IPS-20b (cell line): ENCODE measurements around the gene FHOD1.

ENCODE experiments used
- H3K27ac ChIP-seq: one replicate; pipeline ENCODE4 v1.5.1; 2013; ENCODE audit warnings: low read length
- H3K27me3 ChIP-seq: 2 replicates; pipeline ENCODE4 v1.6.1; 2013; ENCODE audit warnings: mild to moderate bottlenecking, low read length, inconsistent platforms; ENCODE audit not compliant: insufficient read depth
- H3K36me3 ChIP-seq: 2 replicates; pipeline ENCODE4 v1.6.1; 2013; ENCODE audit warnings: low read depth, mild to moderate bottlenecking, inconsistent platforms, low read length, moderate library complexity; ENCODE audit not compliant: insufficient read depth
- H3K4me1 ChIP-seq: 2 replicates; pipeline ENCODE4 v1.6.1; 2013; ENCODE audit warnings: mild to moderate bottlenecking, control low read depth, inconsistent platforms, low read length, moderate library complexity; ENCODE audit not compliant: insufficient read depth
- H3K4me3 ChIP-seq: 2 replicates; pipeline ENCODE4 v1.5.1; 2013; ENCODE audit warnings: mild to moderate bottlenecking, low read length, inconsistent platforms
- H3K9ac ChIP-seq: 2 replicates; pipeline ENCODE4 v1.6.1; 2013; ENCODE audit warnings: low read depth, mild to moderate bottlenecking, inconsistent platforms, low read length, moderate library complexity
- H3K9me3 ChIP-seq: 2 replicates; pipeline ENCODE4 v1.6.1; 2013; ENCODE audit warnings: mild to moderate bottlenecking, low read depth, low read length, inconsistent platforms; ENCODE audit not compliant: insufficient read depth

Gene FHOD1

DNA sequence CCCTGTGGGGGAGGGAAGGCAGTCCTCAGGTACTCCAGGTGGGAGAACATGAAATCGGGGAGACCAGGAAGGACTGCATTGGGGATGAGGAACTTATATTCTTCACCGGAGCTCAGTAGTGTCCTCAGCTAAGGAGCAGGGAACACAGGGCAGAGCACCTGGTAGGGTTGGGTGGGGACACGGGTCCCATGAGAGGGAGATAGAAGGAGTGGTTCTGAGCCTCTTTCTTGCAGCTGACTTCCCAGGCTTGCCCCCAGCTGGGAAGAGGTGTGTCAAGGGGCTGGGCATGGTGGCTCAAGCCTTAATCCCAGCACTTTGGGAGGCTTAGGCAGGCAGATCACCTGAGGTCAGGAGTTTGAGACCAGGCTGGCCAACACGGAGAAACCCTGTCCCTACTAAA, 2.1 kb downstream of the FHOD1 start:
- no peak overlapping the region for H3K27ac ChIP-seq
- H3K9me3 ChIP-seq, result no peaks in the 10 kb centered on the region
- peak overlapping the region; percentile 86; the same call in 1 of the 2 replicates for H3K9ac ChIP-seq
- H3K4me3 ChIP-seq, result peak overlapping the region; percentile 90
- H3K27me3 ChIP-seq, result peaks cover 27% of the 10 kb centered on the region
- H3K36me3 ChIP-seq, result no peaks in the 10 kb centered on the region
- H3K4me1 ChIP-seq, result peaks cover 32% of the 10 kb centered on the region

DNA sequence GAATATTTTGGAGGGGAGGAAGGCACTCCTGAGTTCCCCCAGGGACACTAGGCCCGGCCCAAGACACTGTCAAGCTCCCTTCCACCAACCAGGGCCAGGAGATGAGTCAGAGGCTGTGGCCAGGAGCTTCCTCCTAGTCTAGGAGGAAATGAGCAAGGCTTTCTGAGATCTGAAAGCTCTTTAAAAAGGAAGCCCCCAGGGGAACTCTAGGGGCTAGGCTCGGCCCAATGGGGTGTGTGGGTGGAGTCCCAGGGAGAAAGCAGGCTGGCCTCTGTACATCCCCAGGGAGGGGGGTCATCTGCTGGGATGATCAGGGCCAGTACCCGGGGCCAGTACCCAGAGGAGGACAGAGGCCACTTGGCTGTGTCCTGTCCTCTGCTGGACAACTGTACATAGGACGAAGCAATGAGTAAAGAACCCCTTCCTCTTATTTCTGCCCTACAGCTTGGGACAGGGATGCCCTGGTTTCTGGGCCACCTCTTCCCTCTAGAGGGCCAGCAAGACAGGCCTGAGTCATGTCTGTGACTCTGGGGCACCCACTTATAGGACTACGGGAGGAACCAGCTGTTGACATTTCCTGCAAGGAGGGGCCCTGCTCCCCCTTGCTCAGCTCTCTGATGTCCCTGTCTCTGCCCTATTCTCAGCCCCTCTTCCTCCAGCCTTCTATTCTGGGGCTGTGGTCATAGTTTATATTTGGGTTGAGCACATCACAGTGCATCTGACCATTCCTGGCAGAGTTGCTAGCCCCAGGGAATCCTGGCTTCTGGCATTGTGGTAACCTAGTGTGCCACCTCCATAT, 2.7 kb downstream of the FHOD1 start:
- peaks cover 28% of the 10 kb centered on the region for H3K4me1 ChIP-seq
- peak overlapping the region; percentile 90; the same call in 1 of the 2 replicates for H3K4me3 ChIP-seq
- no peaks in the 10 kb centered on the region for H3K9me3 ChIP-seq
- H3K27me3 ChIP-seq, result peaks cover 21% of the 10 kb centered on the region
- H3K36me3 ChIP-seq, result peaks cover 3% of the 10 kb centered on the region; the same call in 1 of the 2 replicates
- no peak overlapping the region for H3K27ac ChIP-seq
- no peak overlapping the region for H3K9ac ChIP-seq

DNA sequence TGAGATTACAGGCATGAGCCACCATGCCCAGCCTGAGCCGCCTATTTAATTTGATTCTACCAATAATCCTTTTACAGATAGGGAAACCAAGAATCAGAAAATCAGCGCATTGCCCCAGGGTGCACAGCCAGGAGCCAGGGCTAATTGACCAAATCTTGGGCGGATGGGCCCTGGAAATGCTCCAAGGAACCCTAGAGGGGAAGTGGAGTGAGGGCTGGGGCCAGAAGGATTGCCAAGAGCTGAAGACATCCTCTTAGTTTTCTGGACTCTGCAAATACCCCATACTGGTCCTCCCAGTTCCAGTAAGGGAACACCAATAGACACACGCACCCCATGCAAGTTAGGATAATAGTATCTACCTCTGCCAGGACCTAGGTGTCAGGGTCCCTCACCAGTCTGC, 3.8 kb downstream of the FHOD1 start:
- H3K4me1 ChIP-seq, result peaks cover 24% of the 10 kb centered on the region
- H3K27ac ChIP-seq, result no peak overlapping the region
- no peak overlapping the region for H3K4me3 ChIP-seq

DNA sequence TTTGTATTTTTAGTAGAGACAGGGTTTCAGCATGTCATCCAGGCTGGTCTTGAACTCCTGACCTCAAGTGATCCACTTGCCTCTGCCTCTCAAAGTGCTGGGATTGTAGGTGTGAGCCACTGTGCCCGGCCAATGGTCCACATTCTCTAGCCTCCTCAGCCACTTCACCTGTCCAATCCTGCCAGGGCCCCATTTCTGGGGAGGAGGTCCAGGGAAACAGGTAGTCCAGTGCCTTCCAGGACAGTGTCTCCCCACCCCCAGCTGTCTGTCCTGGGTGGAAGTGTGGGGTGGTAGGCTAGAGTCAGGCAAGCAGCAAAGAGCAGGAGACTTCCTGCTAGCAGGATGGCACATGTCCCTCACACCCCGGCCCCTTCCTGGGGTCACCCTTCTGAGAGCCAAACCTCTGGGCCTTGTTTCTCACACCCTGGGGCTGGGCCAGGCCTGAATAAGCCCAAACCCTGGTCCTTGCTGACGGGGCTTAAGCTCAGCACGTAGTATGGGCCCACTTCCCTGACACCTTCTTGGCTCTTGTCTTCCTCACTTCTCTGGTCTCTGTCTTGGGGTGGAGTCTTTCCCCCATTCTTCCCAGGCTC, 5.0 kb downstream of the FHOD1 start:
- 0 out of 2 replicates have a peak overlapping the region, but pooled peaks have one; percentile 21 for H3K9ac ChIP-seq
- H3K9me3 ChIP-seq, result no peaks in the 10 kb centered on the region
- H3K27ac ChIP-seq, result no peak overlapping the region
- H3K4me1 ChIP-seq, result peaks cover 17% of the 10 kb centered on the region
- H3K36me3 ChIP-seq, result peaks cover 26% of the 10 kb centered on the region
- no peak overlapping the region for H3K4me3 ChIP-seq
- H3K27me3 ChIP-seq, result no peaks in the 10 kb centered on the region

More for the DNA sequence above, 3.8 kb downstream of the FHOD1 start:
- peaks cover 14% of the 10 kb centered on the region; the same call in 1 of the 2 replicates for H3K36me3 ChIP-seq
- peaks cover 10% of the 10 kb centered on the region for H3K27me3 ChIP-seq
- H3K9ac ChIP-seq, result no peak overlapping the region
- no peaks in the 10 kb centered on the region for H3K9me3 ChIP-seq

DNA sequence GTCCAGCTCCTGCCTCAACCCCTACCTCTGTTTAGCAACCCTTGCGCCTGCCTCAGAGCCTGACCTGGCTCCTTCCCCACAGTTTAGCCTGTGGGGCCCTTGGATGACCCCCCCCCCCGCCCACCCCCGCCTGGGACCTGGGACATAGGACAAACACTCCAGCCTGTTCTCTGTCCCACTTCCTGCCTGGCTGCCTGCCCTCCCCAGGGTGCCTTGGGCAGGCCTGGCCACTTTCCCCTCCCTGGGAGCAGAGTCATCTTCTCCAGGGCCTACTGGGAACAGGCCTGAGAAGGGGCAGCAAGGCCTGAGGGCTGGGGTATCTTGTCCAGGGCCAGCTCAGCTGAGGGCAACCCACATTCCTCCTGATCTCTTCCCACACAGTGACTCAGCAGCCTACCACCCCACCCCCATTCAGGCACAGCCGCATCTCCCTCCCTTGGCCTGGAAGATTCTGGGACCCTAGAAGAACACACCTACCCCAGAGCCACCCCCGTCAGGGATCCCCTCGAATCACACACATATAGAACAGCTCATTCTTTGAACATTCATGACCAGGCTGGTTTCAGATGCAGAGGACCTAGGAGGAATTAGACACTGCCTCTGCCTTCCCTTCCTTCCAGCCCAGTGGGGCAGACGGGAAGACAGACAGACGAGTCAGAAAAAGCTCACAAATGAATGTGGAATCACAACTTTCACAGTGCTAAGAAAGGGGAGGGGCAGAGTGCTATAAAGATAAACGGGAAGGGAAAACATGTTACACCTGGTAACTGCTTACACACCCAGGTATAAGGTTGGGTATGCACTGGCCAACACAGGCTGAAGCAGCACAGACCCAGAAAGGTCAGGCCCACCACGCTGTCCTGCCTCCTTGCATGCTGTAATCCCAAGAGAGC, 6.0 kb downstream of the FHOD1 start:
- H3K9ac ChIP-seq, result peak overlapping the region; percentile 62; the same call in 1 of the 2 replicates
- peaks cover 32% of the 10 kb centered on the region for H3K36me3 ChIP-seq
- H3K27me3 ChIP-seq, result no peaks in the 10 kb centered on the region
- peaks cover 17% of the 10 kb centered on the region for H3K4me1 ChIP-seq
- H3K27ac ChIP-seq, result peak overlapping the region; percentile 7
- no peaks in the 10 kb centered on the region for H3K9me3 ChIP-seq
- no peak overlapping the region for H3K4me3 ChIP-seq

DNA sequence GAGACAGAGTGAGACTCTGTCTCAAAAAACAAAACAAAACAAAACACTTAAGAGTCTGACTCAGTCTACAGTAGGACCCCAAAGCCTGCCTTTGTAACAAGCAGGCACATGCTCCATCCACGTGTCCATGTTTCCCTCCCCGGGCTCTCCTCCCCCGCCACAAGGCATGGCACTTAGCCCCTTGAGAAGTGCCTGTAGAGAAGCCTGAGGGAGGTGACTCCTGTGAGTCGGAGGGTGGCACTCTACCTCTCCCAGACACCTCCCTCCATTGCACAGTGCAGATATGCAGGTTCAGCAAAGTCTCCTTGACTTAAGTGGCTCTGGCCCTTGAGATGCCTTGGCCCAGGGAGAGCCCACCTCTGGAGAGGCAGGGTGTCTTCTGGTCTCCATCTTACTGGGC, 6.8 kb downstream of the FHOD1 start:
- H3K4me1 ChIP-seq, result peaks cover 14% of the 10 kb centered on the region
- H3K9me3 ChIP-seq, result no peaks in the 10 kb centered on the region
- no peaks in the 10 kb centered on the region for H3K27me3 ChIP-seq
- H3K9ac ChIP-seq, result no peak overlapping the region
- H3K4me3 ChIP-seq, result no peak overlapping the region
- H3K27ac ChIP-seq, result no peak overlapping the region
- H3K36me3 ChIP-seq, result peaks cover 39% of the 10 kb centered on the region

DNA sequence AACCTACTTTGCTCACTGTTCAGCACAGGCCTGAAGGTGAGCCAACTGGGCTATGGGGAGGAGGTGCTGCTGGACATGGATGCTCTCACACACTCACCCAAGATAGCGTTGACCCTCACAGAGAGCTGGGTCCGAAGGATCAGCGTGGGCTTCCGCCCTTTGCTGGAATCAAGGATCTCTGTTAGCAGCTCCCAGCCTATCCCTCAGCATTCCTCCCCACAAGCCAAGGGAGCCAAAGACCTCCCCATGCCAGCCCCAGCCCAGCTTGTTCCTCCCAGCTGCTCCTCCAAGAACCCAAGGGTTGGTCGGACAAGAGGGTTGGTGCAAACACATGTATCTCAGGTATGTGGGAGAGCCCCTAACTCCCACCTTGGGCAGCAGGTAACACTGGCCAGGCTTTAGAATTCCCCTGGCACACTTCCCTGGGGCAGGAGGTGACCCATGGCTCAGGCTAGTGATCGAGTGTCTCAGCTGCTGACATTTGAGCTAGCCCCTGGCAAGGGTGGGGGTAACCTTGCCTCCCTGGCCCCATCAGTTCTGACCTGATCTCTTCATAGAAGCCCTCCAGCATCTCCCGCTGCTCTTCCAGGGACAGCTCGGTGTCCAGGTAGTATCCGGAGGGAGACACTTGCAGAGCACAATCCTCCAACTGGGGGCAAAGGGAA, 8.3 kb downstream of the FHOD1 start:
- Histone ChIP-seq H3K36me3 (peaks cover 52% of the 10 kb centered on the region), H3K27ac (no peak overlapping the region), H3K27me3 (no peaks in the 10 kb centered on the region), H3K4me1 (peaks cover 6% of the 10 kb centered on the region; the same call in 1 of the 2 replicates), H3K9me3 (no peaks in the 10 kb centered on the region), H3K9ac (no peak overlapping the region), H3K4me3 (no peak overlapping the region)

DNA sequence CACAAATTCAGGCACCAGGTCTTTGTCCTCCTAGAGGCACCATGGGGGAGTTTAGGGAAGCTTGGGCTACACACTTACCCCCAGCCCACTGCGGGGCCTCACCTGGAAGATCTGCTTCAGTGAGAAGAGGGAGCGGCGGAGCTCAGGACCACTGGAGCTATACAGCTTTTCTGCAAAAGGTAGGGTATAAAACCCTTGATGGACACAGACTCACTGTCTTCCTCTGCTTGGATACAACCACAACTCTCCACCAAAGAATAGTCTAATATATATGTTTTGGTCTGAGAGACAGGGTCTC, 9.1 kb downstream of the FHOD1 start:
- H3K4me3 ChIP-seq, result no peak overlapping the region
- H3K9ac ChIP-seq, result no peak overlapping the region
- peaks cover 57% of the 10 kb centered on the region for H3K36me3 ChIP-seq
- H3K27me3 ChIP-seq, result no peaks in the 10 kb centered on the region
- H3K9me3 ChIP-seq, result no peaks in the 10 kb centered on the region
- no peak overlapping the region for H3K27ac ChIP-seq
- peaks cover 6% of the 10 kb centered on the region; the same call in 1 of the 2 replicates for H3K4me1 ChIP-seq

DNA sequence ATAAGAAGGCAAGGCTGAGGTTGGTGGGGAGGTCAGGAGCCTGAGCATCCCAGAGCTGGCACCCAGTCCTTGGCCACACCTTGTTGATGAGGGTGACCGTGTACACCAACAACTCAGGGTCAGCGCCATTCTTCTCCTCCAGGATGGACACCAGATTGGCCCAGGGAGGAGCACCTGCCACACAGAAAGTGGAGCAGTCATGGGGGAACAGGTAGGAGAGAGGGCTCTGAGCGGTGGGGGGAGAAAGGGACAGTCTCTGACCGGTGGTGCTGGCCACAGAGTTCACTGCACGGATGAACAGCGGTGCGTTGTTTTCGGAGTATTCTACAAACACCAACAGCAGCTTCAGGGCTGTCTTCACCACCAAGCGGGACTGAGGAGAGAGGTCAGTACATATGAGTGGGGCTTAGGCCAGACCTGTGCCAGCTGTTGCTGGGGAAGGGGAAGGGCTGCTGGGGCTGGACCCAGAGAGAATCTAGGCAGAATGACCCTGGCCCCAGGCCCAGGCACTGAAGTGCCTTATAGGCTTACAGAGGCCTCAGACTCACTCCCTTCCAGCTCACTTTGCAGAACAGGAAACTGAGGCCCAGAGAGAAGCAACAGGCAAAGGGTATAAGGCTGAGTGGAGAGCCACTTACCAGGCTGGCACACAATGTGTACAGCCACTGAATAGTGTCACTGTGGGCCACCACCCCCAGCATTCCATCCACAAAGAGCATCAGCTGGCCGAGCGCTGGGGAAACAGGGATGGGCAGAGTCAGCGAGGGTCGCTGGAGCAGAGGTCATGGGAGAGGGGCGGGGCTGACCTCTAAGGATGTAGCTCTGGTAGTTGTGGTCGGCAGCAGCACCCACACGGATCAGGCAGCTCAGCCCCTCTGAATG, 9.6 kb downstream of the FHOD1 start:
- H3K27ac ChIP-seq, result no peak overlapping the region
- peaks cover 6% of the 10 kb centered on the region; the same call in 1 of the 2 replicates for H3K4me1 ChIP-seq
- peaks cover 58% of the 10 kb centered on the region for H3K36me3 ChIP-seq
- H3K27me3 ChIP-seq, result no peaks in the 10 kb centered on the region
- H3K9ac ChIP-seq, result no peak overlapping the region
- no peaks in the 10 kb centered on the region for H3K9me3 ChIP-seq
- H3K4me3 ChIP-seq, result no peak overlapping the region

DNA sequence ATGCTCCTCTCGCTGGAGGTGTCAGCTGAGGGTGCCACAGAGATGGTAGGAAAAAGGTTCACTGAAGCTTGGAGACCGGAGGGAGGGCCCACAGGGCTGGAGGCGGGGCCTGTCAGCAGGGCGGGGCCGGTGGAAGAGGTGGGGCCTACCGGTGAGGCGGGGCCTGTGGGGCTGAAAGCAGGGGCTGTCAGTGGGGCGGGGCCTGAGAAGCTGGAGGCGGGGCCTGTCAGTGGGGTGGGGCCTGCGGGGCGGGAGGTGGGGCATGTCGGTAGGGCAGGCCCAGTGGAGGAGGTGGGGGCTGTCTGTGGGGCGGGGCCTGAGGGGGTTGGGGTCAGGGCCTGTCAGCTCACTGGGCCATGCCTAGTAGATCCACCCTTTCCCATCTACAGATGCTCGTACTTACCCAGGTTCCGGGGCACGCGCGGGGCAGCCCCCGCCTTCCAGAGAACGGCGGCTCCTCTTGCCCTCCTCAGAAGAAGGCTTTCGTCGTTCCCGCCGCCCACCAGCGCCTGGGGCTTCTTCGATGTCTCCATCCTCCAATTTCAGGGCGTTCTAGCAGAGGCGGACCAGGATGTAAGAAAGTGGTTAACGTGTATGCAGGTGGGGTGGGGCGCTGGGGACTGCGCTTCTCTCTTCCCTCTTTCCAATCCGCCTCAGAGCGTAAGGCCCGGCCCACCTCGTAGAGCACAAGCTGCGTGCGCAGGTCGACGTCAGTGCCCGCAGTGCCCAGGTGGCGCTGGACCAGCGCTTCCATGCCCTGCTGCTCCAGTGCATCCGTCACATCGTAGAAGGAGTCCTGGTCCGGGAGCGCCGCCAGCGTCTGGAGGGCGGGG, 10.5 kb downstream of the FHOD1 start:
- Histone ChIP-seq H3K4me3 (no peak overlapping the region), H3K27me3 (no peaks in the 10 kb centered on the region), H3K4me1 (peaks cover 5% of the 10 kb centered on the region; the same call in 1 of the 2 replicates), H3K27ac (no peak overlapping the region), H3K36me3 (peaks cover 61% of the 10 kb centered on the region), H3K9me3 (no peaks in the 10 kb centered on the region), H3K9ac (no peak overlapping the region)
